HG02623 (cell line): Measurements from ENCODE around the gene MAST4.

Experiments
- ATAC-seq: cut with Tn5 transposase; IDR thresholded peaks from one replicate; pipeline ENCODE4 v1.9.1; 2021; ENCODE audit warnings: moderate library complexity; ENCODE audit not compliant: unreplicated experiment

Gene MAST4

DNA sequence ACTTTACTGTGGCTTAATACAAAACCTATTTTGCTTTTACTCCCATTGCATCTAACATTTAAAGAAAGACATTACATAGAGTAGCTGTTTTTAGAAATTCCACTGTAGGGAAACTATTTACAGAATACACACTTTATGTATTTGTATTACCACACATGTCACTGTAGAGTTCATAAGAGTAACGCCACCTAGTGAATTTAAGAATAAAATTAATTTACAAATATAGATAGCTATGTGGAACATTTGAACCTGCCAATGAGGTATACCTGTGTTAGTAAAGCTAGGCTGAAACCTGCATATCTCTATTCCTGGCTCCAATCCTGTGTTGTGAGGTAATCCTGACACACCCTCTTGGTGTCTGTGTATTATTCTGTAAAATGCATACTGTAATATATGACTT is 234.4 kb downstream of the MAST4 start:
- no peak for ATAC-seq

DNA sequence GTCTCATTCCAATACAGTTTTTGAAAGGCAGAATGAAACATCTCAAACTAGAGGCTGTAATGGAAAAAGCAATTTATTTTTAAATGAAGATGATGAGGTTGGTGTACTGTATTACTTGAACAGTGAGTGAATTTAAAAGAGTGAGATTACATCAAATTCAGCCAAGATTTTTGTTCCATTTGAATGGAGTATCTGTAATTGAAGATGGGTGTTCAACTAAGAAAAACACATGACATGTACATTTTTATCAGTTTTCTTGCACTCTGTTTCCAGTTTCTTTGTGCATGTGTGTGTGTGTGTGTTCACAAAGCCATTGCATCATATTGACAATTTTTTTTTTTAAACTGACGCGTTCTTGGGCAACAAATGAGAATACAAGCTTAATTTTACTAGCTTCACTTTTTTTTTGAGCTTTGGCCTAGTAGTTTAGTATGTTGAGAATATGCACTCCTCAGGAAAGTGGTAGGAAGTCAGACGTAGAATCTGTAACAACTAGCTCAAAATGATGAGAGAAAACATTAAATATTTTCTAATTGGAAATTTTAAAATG is 243.5 kb downstream of the MAST4 start:
- no peak for ATAC-seq

DNA sequence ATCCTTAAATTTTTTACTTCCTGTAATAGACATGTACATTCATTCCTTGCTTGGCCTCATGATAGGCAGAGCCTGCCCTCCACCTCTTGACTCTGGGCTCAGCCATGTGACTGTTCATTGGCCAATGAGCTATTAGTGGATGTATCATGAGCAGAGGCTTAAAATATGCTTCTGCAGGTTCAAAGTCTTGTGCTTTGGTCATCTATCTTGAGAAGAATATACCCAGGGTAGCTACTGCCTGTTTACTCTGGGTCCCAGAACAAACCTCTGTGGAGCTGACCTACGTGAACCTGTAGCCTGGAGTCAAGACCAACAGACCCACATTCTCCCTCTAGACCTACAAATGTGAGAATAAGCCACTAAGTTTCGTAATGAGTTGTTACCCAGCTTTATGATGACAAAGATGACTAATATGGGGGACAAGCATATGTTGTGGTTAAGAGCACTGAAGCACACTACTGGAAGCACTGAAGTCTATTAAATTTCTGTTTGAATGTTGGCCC is 244.4 kb downstream of the MAST4 start:
- peak; percentile 99 for ATAC-seq

DNA sequence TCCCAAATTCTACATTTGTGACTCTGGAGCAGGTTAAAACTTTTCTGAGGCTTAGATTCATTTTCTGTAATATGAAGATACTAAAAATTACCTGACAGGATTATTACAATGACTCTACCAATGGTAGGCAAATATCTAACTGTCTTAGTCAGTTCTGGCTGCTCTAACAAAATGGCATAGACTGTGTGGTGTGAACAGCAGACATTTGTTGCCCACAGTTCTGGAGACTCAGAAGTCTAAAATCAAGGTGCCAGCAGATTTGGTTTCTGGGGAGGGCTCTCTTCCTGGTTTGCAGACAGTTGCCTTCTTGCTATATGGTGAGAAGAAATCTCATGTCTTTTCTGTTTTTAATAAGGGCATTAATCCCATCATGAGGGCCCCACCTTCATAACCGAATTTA is 245.1 kb downstream of the MAST4 start:
- ATAC-seq: no peak

DNA sequence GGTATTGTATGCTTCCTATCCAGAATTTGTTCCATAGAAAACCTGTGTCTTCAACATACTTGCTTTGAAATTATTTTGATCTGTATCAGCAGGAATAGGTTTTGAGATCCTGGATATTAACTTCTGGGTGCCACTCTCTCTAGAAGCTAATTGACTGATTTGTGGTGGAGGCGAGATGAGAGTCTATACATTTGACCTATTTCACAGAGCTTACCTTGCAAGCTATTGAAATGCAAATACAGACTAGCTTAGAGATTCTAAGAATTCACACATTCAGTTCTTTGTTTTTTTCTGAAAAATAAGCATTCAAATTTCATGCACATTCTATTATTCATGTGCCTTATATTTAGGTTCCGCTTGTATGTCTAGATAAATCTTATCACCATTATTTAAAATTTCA is 246.3 kb downstream of the MAST4 start:
- no peak for ATAC-seq

DNA sequence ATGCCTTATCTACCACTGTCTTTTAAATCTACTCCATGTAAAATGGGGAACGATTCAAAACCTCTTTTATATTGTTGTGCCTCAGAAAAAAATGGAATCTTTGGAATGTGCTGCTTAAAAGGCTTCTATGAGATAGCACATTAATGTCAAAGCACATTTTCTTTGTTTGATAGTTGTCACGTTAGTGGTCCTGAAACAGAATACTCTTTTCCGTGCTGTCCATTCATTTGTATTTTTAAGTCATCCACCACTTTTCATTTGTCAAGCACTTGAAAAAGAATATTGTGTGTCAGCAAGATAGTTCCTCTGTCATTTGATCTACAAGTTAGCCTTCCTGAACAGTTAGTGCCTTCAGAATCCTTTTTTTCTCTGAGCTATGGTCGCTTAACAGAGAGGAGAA is 246.9 kb downstream of the MAST4 start:
- ATAC-seq: no peak

DNA sequence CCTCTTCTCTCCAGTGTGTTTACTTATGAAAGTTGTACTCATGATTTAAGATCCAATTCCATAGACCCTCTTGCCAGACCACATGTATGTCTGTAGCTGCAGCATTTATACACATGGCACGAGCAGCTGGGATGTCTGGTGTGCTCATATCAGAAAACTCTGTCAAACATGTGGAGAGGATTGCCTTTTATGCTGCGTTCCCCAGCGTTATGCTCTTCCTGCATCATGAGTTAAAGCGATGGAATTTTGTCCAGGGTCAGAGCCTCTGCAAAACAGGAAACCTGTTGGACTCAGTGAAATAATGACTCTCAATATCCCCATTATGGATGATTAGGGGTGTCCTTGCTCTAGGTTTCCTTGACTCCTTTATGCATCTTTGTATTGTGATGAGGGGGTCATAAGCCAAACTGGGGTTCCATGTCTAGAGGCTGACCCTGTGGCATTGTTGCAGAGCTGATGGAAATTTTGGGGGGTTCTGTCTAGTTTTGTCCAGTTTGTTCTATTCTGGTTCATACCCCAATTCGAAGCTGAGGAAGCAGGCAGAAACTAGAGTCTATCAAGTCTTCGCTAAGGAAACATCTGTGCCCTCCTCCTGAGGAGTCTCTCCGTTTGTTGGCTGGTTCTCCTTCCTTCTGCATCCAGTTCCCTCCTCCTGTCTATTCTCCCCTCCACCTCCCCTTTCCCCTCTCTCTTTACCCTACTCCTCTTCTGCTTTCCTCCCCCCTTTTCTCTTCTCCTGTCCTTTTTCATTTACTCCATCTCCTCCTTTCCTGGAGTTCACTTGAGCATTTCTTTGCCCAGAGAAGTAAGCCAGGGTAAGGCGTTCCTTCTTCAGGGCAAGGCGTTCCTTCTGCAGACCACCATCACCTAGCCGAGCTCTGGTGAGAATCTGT is 252.8 kb downstream of the MAST4 start:
- no peak for ATAC-seq

- ATAC-seq: no peak
These were observed 253.6 kb downstream of the MAST4 start for GRCh38 chr5:66849803-66850202.

- no peak for ATAC-seq
These were observed 254.3 kb downstream of the MAST4 start for GRCh38 chr5:66850354-66851075.

GRCh38 chr5:66851306-66851705 is 255.1 kb downstream of the MAST4 start:
- no peak for ATAC-seq

GRCh38 chr5:66854416-66854815 is 258.2 kb downstream of the MAST4 start:
- no peak for ATAC-seq

GRCh38 chr5:66856041-66856805 is 260.0 kb downstream of the MAST4 start:
- ATAC-seq: no peak

- ATAC-seq: no peak
These were observed 263.3 kb downstream of the MAST4 start for GRCh38 chr5:66859526-66859925.

- no peak for ATAC-seq
These were observed 264.2 kb downstream of the MAST4 start for GRCh38 chr5:66860199-66860975.

GRCh38 chr5:66861402-66861801 is 265.2 kb downstream of the MAST4 start:
- ATAC-seq: no peak

- no peak for ATAC-seq
These were observed 265.8 kb downstream of the MAST4 start for GRCh38 chr5:66862020-66862419.

DNA sequence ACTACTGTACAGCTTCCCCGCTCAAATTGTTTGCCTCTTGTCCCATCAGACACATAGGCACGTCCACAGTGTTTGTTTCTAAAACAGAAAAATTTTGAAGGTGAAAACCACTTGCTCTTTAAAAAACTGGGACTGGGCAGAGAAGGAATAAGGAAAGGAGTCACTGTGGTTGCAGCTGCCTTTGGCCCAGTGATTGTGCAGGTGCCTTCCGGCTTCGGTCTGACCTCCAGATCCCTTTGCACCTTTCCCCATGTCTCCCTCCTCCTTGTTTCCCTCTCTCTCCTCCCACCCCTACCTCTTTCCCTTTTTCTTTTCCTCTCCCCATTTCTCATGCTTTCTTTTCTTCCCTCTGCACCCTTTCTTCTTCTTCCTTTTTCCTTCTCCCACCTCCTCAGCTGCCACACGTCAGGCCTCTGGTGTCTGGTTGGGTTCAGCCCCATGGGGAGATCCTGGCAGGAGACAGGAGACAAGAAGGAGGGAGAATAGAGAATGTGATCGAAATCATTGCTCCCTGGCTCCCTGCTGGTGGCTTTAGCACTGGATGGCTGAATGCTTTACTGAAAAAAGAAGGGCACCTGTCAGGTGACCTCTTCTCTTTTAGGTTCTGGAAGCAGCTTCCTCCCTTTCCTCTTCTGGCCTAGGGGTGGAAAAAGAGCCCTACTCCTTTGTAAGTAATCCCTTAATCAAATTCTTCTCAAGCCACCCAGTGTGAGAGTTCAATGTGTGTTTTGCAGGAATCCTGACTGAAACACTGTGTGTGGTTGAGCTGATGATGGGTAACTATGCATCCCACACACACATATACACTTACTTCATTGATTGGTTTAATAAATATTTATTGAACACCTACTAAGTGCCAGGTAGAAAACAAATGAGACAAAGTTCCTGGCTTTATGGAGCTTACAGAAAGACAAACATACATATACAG is 267.3 kb downstream of the MAST4 start:
- no peak for ATAC-seq

DNA sequence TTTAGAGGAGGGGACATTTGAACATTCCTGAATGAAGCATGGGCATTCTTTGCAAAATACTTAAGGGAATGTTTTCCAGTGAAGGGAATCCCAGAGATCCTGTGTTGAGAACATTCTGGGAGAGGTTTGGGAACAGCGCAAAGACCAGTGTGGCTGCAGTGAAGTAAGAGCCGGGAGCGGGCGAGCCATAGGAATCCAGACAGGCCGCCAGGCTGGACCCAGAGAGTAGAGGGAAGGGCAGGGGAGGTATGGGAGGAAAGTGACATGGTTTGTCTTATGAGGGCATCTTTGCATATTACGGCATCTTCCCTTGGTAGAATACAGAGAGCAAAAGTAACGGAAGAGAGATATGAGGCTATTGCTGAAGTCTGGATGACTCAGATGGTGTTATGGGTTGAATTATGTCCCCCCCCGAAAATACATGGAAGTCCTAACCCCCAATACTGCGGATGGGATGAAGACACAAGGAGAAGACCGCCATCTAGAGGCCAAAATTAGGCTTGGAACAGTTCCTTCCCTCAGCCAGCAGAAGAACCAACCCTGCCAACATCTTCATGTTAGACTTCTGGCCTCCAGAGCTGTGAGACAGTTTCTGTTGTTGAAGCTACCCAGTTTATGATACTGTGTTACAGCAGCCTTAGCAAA is 268.2 kb downstream of the MAST4 start:
- ATAC-seq: no peak
